HL-60 (cell line): ENCODE measurements around the gene RBP4.

ENCODE experiments used
- DNase-seq, 2 experiments: peaks; one replicate each; pipeline ENCODE4 v3.0.0-alpha.2; 2010 to 2020; ENCODE audit warnings: low read depth in 1 of 2, low spot score in 1 of 2
- H3K27ac ChIP-seq: fragments of 250-450 bp; sonication (Bioruptor Pico); replicated peaks from 2 replicates; pipeline ENCODE4 v1.5.1; 2020; ENCODE audit warnings: mild to moderate bottlenecking, moderate library complexity
- H3K27me3 ChIP-seq: fragments of 250-450 bp; sonication (Bioruptor Pico); 2 replicates; pipeline ENCODE4 v1.5.1; 2021; ENCODE audit warnings: mild to moderate bottlenecking, moderate library complexity; ENCODE audit not compliant: insufficient read depth, poor library complexity, severe bottlenecking
- H3K4me3 ChIP-seq: replicated peaks from 2 replicates; pipeline ENCODE4 v1.5.1; 2011; ENCODE audit warnings: mild to moderate bottlenecking, control low read depth, low read length; ENCODE audit not compliant: insufficient read depth
- GABPA ChIP-seq: IDR thresholded peaks from 2 replicates; pipeline ENCODE4 v1.6.1; 2012; ENCODE audit warnings: low read depth
- POLR2AphosphoS5 ChIP-seq: IDR thresholded peaks from 2 replicates; pipeline ENCODE4 v1.6.1; 2012; ENCODE audit warnings: low read depth
- SPI1 ChIP-seq: IDR thresholded peaks from 2 replicates; pipeline ENCODE4 v1.6.1; 2012; ENCODE audit warnings: low read depth, mild to moderate bottlenecking, borderline replicate concordance
- TF ChIP-seq, protein P1 (sequence below): IDR thresholded peaks from 2 replicates; pipeline ENCODE4 v1.6.1; 2012; ENCODE audit warnings: low read depth; ENCODE audit not compliant: insufficient replicate concordance
- TF ChIP-seq, protein P2 (sequence below): IDR thresholded peaks from one replicate; pipeline ENCODE4 v1.5.1; 2011; ENCODE audit warnings: low read length, control low read depth, inconsistent platforms; ENCODE audit not compliant: insufficient read depth

RBP4 gene

DNA sequence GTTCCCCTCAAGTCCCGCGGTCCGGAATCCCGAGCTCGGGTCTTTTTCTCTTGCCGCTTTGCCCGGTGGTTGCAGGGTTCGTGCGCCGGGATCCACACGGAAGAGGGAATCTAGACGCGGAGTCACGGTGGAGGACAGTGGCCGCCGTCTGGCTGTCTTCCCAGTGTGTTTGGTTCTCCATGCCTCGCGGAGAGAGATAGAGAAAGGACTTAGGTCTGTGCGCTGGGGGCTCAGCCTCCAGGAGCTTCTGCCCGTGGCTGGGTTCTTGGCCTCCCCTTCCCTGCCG lies 33.0 kb downstream of the RBP4 start:
- Histone ChIP-seq H3K4me3 (no peak overlapping the region), H3K27me3 (no peaks in the 10 kb centered on the region), H3K27ac (no peak overlapping the region)
- no peak for DNase-seq
- TF ChIP-seq, protein P1, sequence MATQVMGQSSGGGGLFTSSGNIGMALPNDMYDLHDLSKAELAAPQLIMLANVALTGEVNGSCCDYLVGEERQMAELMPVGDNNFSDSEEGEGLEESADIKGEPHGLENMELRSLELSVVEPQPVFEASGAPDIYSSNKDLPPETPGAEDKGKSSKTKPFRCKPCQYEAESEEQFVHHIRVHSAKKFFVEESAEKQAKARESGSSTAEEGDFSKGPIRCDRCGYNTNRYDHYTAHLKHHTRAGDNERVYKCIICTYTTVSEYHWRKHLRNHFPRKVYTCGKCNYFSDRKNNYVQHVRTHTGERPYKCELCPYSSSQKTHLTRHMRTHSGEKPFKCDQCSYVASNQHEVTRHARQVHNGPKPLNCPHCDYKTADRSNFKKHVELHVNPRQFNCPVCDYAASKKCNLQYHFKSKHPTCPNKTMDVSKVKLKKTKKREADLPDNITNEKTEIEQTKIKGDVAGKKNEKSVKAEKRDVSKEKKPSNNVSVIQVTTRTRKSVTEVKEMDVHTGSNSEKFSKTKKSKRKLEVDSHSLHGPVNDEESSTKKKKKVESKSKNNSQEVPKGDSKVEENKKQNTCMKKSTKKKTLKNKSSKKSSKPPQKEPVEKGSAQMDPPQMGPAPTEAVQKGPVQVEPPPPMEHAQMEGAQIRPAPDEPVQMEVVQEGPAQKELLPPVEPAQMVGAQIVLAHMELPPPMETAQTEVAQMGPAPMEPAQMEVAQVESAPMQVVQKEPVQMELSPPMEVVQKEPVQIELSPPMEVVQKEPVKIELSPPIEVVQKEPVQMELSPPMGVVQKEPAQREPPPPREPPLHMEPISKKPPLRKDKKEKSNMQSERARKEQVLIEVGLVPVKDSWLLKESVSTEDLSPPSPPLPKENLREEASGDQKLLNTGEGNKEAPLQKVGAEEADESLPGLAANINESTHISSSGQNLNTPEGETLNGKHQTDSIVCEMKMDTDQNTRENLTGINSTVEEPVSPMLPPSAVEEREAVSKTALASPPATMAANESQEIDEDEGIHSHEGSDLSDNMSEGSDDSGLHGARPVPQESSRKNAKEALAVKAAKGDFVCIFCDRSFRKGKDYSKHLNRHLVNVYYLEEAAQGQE, result no peak
- TF ChIP-seq SPI1 (no peak), POLR2AphosphoS5 (no peak), GABPA (no peak)
- TF ChIP-seq, protein P2, sequence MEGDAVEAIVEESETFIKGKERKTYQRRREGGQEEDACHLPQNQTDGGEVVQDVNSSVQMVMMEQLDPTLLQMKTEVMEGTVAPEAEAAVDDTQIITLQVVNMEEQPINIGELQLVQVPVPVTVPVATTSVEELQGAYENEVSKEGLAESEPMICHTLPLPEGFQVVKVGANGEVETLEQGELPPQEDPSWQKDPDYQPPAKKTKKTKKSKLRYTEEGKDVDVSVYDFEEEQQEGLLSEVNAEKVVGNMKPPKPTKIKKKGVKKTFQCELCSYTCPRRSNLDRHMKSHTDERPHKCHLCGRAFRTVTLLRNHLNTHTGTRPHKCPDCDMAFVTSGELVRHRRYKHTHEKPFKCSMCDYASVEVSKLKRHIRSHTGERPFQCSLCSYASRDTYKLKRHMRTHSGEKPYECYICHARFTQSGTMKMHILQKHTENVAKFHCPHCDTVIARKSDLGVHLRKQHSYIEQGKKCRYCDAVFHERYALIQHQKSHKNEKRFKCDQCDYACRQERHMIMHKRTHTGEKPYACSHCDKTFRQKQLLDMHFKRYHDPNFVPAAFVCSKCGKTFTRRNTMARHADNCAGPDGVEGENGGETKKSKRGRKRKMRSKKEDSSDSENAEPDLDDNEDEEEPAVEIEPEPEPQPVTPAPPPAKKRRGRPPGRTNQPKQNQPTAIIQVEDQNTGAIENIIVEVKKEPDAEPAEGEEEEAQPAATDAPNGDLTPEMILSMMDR, result no peak

DNA sequence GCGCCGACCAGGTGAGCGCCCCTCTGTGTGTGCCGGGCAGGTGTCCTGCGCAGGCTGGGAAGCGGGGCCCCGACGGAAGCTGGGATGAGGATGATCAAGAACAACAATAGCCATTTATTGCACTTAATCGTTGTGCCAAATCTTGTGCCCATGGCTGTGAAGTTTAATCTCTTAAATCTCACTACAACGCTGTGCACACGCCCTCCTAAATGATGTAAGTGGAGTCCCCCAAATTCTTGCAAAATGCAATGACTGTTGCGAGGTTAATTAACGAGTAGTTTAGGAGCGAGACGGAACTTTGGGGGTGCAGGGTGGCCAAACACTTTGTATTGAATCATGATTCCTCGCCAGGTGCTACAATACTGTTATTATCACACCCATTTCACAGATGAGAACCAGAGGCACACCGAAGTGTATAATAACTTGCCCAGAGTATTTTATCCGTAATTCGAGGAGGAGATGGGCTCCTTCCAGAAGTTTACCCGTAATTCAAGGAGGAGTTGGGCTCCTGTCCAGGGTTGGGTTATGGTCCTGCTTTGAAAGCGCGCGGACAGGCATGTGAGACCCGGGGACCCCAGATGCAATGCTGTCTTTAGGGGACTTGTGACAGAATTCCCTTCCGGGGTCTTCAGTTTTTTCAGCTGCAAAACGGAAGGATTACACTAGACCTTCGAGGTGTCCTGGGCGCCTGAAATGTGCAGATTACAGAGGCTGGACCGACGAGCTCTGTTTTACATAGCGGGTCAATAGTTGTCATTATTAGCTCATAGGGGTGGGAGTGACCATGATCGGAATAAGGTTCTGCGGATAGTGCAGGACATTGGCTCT lies 33.5 kb downstream of the RBP4 start:
- TF ChIP-seq SPI1 (no peak), POLR2AphosphoS5 (no peak), GABPA (no peak)
- TF ChIP-seq, protein P1, result no peak
- TF ChIP-seq, protein P2, result no peak
- Histone ChIP-seq H3K27me3 (no peaks in the 10 kb centered on the region), H3K27ac (no peak overlapping the region), H3K4me3 (peak overlapping the region; percentile 51)
- no peak for DNase-seq

DNA sequence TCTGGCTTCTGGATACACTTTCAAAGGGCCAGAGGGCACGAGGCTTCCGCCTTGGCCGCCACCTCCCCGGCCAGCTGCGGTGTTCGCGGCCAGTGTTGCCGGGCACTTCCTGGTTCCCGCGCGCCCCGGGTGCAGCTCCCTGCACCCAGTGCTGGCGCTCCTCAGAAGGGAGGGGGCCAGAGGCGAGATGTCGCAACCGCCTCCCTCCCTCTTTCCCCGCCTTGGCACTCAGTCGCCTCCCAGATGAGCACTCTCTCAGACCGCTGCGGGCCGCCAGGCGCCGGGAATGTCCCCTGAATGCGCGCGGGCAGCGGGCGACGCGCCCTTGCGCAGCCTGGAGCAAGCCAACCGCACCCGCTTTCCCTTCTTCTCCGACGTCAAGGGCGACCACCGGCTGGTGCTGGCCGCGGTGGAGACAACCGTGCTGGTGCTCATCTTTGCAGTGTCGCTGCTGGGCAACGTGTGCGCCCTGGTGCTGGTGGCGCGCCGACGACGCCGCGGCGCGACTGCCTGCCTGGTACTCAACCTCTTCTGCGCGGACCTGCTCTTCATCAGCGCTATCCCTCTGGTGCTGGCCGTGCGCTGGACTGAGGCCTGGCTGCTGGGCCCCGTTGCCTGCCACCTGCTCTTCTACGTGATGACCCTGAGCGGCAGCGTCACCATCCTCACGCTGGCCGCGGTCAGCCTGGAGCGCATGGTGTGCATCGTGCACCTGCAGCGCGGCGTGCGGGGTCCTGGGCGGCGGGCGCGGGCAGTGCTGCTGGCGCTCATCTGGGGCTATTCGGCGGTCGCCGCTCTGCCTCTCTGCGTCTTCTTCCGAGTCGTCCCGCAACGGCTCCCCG lies 34.4 kb downstream of the RBP4 start, which contains the start of gene FFAR4:
Gene FFAR4 (plus strand): TSS at position 231 of the 842 bp plus-strand sequence. CDS start 56 bp downstream, at position 287.
- H3K27ac ChIP-seq, result peak within 1 kb of the TSS; percentile 20
- peak; percentile 80 to 83 for DNase-seq
- H3K27me3 ChIP-seq, result no peaks in the 10 kb centered on the region
- peak within 1 kb of the TSS; percentile 51 for H3K4me3 ChIP-seq
- TF ChIP-seq GABPA, result peak; percentile 36; the same call in 1 of the 2 replicates
- TF ChIP-seq, protein P1, result no peak
- peak; percentile 39; the same call in 1 of the 2 replicates for TF ChIP-seq SPI1
- peak; percentile 51; the same call in 1 of the 2 replicates for TF ChIP-seq POLR2AphosphoS5
